ENCODE data around the gene RAMP1.

GRCh38 chr2:237882510-237883481, 23.4 kb downstream of the RAMP1 start:
- TF ChIP-seq CTCF (IDR thresholded peaks at IDR 0.05; ENCODE audit: low read length) (no peak), EZH2 (IDR thresholded peaks at IDR 0.05; ENCODE audit: borderline replicate concordance, low read length) (no peak)

Measured in OCI-LY1 (cell line).